Measurements from ENCODE around the gene MYO10.

The MYO10 gene

DNA sequence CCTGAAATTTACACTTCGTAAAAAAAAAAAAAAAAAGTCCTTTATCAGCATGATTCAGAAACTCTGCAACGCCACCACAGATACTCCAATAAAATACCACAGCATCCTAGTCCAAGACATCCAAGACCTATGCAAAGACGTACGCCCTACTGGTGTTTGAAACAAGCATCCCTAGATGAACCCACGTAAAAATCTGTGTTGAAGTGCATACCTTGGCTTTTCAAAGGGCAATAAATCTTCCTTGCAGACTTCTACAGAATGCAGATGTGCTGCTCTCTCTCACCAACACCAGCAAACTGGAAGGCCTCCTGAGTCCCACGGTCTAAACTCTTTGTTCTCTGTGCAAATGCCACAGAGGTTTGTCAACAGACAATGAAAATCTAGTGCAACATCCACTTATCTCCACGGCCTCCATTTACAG lies 38.8 kb downstream of the MYO10 start:
- TF ChIP-seq, protein P1, sequence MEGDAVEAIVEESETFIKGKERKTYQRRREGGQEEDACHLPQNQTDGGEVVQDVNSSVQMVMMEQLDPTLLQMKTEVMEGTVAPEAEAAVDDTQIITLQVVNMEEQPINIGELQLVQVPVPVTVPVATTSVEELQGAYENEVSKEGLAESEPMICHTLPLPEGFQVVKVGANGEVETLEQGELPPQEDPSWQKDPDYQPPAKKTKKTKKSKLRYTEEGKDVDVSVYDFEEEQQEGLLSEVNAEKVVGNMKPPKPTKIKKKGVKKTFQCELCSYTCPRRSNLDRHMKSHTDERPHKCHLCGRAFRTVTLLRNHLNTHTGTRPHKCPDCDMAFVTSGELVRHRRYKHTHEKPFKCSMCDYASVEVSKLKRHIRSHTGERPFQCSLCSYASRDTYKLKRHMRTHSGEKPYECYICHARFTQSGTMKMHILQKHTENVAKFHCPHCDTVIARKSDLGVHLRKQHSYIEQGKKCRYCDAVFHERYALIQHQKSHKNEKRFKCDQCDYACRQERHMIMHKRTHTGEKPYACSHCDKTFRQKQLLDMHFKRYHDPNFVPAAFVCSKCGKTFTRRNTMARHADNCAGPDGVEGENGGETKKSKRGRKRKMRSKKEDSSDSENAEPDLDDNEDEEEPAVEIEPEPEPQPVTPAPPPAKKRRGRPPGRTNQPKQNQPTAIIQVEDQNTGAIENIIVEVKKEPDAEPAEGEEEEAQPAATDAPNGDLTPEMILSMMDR (conservative IDR thresholded peaks at IDR 0.05) = no peak
- TF ChIP-seq ZFX (IDR thresholded peaks at IDR 0.05) = no peak
- peak overlapping the region; percentile 38 for H3K27ac ChIP-seq

DNA sequence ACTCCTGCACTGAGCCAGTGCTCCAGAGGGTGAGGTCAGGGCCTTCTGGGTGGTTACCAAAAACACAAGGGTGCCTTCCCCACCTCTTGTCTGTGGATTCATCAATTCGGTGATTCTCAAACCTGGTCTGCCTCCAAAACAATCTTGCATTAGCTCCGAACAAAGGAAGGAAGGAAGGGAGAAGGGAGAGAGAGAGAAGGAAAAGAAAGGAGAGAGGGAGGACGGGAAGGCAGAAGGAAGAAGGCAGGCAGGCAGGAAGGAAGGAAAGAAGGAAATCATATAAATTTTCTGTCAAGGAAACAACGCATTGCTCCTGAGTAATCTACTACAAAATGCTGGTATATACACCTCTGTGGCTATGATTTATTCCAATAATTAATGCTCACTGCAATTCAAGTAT lies 39.3 kb downstream of the MYO10 start:
- TF ChIP-seq ZFX (IDR thresholded peaks at IDR 0.05) = no peak
- TF ChIP-seq, protein P1 (conservative IDR thresholded peaks at IDR 0.05) = no peak

DNA sequence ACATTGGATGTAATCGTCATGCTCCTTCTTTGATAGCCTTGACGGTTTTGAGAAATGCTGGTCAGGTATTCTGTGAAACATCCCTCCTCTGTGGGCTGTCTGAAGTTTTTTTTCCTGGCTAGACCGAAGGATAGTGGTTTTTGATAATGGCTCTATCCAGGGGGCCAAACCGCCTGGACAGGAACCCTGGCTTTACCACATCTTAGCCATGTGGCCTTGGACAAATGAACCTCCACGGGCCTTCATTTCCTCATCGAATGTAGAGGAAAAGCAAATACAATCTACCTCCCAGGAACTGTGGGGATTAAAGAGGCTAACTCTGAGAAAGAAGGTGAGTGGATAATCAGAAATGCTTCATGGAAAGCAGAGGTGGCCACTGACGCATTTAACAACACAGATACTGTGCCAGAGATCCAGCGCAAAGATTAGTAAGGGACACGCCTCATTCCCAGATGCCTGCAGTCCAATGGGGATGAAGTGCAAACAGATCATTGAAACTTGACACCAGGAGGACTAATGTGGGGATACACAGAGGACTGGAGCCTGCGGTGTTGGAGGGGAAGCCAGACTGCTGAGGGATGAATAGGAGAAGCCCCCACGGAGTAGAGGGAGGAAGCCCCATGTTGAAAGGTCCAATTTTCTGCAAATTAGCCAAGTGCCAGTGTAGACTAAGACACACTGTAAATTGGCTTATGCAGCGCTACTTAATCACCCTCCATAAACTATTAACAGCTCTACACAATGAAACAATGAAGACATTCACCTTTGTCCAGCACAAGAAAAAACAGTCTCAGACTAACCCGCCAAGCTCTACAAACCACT lies 41.6 kb downstream of the MYO10 start:
- peak overlapping the region; percentile 57 for H3K27ac ChIP-seq
- no peak for TF ChIP-seq ZFX (IDR thresholded peaks at IDR 0.05)
- TF ChIP-seq, protein P1 (conservative IDR thresholded peaks at IDR 0.05) = no peak

More for the DNA sequence above, 39.3 kb downstream of the MYO10 start:
- H3K27ac ChIP-seq = peak overlapping the region; percentile 57

DNA sequence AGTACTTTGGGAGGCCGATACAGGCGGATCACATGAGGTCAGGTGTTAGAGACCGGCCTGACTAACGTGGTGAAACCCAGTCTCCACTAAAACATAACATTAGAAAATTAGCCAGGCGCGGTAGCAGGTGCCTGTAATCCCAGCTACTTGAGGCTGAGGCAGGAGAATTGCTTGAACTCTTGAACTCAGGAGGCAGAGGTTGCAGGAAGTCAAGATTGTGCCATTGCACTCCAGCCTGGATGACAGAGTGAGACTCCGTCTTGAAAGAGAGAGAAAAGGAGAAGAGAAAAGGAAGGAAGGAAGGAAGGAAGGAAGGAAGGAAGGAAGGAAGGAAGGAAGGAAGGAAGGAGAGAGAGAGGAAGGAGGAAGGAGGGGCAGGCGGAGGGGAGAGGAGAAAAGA lies 45.1 kb downstream of the MYO10 start:
- peak overlapping the region; percentile 56 for H3K27ac ChIP-seq
- TF ChIP-seq ZFX (IDR thresholded peaks at IDR 0.05) = no peak
- TF ChIP-seq, protein P1 (conservative IDR thresholded peaks at IDR 0.05) = no peak

DNA sequence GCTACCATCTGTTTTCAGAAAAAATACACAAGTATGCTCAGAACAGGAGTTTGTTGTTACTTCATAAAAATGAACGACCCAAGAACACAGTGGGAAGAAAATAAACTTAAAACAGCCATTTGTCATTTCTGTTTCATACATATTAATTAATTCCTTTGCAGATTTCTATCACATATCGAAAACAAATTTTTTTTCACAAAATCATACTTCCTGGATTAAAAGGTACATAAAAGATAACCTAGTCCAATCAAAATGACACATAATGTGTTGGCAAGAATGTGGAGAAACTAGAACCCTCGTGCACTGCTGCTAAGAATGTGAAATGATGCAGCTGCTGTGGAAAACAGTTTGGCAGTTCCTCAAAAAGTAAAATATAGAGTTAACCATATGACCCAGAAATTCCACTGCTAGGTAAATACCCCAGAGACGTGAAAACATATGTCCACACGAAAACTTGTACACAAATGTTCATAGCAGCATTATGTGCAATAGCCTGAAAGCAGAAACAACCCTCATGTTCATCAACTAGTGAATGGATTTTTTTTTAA lies 46.0 kb downstream of the MYO10 start:
- no peak for TF ChIP-seq ZFX (IDR thresholded peaks at IDR 0.05)
- TF ChIP-seq, protein P1 (conservative IDR thresholded peaks at IDR 0.05) = no peak
- peak overlapping the region; percentile 56 for H3K27ac ChIP-seq

DNA sequence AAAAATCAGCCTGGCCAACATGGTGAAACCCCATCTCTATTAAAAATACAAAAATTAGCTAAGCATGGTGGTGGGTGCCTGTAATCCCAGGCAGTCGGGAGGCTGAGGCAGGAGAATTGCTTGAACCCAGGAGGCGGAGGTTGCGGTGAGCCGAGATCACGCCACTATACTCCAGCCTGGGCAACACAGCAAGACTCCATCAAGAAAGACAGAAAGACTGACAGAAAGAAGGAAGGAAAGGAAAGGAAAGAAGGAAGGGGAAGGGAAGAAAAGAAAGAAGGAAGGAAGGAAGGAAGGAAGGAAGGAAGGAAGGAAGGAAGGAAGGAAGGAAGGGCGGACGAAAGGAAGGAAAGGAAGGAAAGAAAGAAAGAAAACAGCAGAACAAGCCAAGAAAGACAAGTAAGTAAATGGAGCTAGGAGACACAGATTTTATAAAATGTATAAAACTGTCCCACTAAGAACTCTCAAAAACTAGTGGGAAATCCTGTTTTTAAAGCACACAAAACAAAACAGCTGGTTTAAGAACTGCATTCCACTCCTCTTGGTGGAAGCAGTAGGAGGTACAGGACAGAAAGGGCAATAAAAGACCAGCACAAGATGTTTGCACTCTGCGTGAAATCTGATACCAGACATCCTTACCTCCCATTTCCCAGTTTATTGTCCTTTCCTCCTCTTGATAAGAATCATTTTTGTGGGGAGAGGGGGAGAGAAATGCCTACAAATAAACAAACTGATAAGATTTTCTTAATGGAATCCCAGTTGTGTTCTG lies 46.7 kb downstream of the MYO10 start:
- TF ChIP-seq, protein P1 (conservative IDR thresholded peaks at IDR 0.05) = no peak
- TF ChIP-seq ZFX (IDR thresholded peaks at IDR 0.05) = no peak

DNA sequence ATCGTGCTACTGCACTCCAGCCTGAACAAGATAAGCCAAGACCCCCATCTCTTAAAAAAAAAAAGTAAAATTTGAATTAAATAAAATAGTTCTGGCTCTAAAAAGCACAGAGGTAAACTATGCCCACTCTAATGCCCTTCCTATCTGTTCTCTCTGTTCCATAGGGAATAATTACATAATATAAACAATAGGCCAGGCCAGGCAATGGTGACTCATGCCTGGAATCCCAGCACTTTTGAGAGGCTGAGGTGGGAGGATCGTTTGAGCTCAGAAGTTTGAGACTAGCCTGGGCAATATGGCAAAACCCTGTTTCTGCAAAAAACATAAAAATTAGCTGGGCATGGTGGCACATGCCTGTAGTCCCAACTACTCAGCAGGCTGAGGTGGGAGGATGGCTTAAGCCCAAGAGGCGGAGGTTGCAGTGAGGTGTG lies 47.4 kb downstream of the MYO10 start:
- H3K27ac ChIP-seq = peak overlapping the region; percentile 74
- TF ChIP-seq, protein P1 (conservative IDR thresholded peaks at IDR 0.05) = no peak
- TF ChIP-seq ZFX (IDR thresholded peaks at IDR 0.05) = no peak

More for the DNA sequence above, 46.7 kb downstream of the MYO10 start:
- peak overlapping the region; percentile 74 for H3K27ac ChIP-seq

All from C4-2B (cell line).